DLD1 (cell line): ENCODE measurements around the gene COL4A1.

ENCODE experiments used
- in situ Hi-C: cut with HindIII; loops from 2 replicates; pipeline ENCODE4 v1.10.0; 2017; ENCODE audit warnings: low sequenced_read_pairs

COL4A1 gene

GRCh38 chr13:110309661-110310524 lies 2.9 kb upstream of the COL4A1 start:
- in situ Hi-C loops = no loop called here

GRCh38 chr13:110308656-110309359 lies 1.9 kb upstream of the COL4A1 start:
- in situ Hi-C loops = no loop called here

DNA sequence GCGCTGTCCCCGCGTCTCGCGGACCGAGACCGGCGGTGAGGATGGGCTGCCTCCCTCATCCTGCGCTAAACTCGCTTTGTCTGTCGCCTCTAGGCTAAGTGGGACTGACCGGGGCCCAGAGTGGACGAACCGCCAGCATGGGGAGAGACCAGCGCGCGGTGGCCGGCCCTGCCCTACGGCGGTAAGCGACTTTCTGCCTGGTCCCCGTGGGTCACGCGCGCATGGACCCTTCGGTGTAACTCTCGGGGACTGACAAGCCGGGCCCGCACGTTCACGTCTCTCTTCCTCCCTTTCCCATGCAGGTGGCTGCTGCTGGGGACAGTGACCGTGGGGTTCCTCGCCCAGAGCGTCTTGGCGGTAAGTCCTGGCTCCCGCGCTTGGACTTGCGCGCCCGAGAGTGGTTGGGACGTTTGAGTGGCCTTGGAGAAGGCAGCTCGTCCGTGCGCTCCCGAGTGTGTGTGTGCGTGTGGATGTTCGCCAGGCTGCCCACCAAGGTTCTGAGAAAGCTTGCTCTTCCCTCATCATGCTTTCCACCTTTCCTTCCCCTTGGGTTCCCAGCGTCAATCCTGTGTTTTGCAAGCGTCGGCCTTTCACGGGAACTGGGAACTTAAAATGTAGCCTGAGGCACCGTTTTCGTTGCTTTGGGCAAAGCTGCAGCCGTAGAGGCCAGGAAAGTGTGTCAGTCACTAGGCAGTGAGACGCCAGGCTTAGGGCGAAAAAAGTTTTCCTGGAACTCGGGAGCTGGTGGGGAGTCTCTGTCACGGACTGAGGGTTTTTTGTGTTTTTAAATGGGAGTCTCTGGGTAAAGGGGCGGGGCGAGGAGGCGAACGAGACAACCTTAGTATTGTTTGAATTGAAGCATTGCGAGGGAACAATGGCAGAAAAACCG lies 1.1 kb upstream of the COL4A1 start:
- in situ Hi-C loops = no loop called here

DNA sequence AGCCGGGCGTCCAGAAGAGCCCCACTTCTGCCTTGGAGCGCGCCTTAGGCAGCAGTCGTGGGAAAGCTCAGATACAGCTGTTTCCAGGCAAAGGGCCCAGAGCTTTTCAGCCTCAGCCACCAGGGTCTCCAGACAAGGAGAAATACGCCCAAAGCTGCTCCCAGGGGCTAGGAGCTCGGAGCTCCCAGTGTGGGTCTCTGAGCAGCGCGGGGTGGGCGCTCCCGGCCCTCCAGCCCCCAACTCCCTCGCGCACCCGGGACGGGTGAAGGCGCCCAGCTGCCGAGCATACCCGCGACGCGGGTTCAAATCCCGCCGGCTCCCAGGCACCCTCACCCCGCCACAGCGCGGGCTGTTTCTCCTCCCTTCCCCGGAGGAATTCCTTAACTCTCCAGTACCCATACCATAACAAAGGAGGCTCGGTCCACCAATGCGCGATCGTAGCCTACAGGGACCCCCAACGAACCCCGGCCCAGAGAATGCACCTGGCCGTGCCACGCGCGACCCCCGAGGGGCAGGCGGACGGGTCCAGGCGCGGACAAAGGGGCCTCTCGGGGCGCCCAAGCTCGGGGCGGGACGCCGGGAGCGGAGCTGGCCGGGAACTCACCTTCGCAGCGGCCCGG lies 507 bp downstream of the COL4A1 start:
- in situ Hi-C loops = no loop called here

DNA sequence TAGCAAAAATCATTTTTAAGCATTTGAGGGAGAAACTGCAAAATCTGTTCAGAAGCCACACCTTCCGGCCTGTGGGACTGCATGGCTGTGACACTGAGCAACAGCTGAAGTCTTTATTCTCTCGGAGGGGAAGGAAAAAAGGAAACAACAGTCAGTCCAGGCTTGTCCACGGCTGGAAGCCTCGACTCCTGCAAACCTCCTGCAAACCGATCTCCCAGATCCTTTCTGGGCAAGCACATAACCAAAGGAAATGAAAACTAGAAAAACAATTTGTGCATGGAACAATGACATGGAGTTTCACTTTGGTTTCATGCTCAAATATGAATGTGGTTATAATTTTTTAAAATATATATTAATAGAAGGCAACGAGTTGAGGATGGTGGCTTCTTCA lies 1.0 kb downstream of the COL4A1 start:
- in situ Hi-C loops = no loop called here

- in situ Hi-C loops = no loop called here
Measured at GRCh38 chr13:110305544-110305943, 1.4 kb downstream of the COL4A1 start.

DNA sequence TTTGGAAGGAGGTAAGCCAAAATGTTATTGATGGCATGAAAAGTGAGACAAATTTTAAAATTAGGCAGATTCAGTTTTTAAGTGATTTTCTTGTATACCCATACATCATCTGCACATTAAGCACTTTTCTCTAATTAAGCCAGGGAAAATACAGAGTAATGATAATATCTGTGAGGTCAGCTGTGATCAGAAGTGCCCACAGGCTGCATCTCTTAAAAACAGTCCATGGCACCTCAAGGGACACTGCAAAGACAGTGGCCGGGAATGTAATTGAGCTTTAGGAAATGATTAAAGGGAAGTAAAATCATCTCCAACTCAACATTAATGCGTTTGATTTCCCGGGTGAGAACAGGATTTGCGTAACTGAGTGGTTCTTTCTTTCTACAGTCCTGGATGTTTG lies 2.0 kb downstream of the COL4A1 start:
- in situ Hi-C loops = no loop called here

DNA sequence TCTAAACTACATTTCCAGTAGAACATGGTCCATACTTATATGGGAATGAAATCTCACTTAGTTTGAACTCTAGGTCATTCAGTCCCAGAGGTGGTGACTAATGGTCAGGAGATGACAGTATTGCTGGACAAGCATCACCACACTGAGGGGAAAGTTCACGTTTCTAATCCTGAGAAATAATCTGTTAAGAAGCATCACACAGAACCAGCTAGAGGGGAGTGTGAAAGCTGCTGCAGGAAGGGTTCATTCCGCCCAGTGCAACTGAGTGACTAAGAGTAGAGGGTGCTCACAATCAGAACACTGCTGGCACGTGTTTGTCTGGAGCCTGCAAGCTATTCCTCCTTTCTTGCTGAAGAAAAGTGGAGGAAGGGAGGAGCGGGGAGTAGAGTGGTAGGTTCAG lies 2.7 kb downstream of the COL4A1 start:
- in situ Hi-C loops = no loop called here

- in situ Hi-C loops = no loop called here
Measured at GRCh38 chr13:110303644-110304043, 3.3 kb downstream of the COL4A1 start.

DNA sequence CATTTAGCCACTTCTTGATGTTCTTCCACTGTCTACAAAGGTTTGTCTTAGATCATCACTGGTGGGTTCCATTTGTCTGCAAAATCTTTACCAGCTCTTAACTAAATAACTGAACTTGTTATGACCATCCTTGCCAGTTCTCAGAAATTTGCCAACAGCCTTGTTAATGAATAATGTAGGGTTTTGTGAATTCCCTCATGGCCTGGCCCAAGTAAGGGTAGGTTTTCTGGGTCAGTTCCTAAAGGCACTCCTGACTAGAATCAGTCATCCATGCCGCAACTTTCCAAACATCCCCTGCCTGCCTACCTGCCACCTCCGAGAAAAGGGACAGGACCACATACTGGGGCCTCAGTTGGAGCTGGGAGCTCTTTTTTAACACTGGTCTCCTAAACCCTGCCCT lies 4.0 kb downstream of the COL4A1 start:
- in situ Hi-C loops = no loop called here

DNA sequence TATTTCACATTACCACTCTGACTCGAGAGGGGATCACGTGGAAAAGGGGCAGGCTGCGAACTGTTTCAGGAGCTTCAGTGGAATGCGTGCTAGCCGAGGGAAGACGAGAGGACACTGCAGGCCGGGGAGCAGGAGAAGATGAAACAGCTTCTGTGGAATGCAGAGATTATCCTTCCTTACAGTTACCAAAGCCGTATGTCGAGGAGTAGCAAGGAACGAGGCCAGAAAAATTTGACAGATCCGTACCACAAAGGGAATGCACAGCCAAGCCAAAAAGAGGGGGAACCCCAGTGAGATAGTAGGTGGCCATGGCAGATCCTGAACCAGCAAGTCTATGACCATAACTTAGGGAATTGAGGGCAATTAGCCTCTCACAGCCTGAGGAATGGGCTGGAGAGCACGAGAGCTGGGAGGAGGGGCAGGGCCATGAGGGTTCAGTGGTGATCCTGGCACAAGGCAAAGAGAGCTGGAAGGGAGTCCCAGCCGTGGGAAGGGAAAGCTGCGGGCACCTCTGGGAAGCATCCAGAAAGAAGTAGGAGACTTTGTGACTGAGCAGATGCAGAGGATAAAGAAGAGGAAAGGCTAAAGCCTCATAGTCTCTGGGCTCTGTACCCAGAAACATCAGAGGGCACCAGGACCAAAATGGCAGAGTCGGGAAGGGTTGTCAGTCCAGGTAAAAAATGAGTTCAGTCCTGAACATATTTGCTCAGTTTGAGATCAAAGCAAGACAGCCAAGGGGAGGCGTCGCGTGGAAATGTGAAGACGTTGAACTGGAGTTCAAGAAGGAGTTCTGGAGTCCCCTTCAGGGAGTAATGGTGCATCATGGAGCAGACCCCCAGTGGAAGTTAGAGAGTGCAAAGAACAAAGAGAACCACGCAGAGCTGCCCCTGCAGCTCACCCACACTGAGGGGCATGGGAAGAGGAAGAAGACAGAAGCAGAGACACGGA lies 5.1 kb downstream of the COL4A1 start:
- in situ Hi-C loops = no loop called here

GRCh38 chr13:110301083-110301482 lies 5.9 kb downstream of the COL4A1 start:
- in situ Hi-C loops = no loop called here

- in situ Hi-C loops = no loop called here
Measured at GRCh38 chr13:110300090-110300815, 6.7 kb downstream of the COL4A1 start.

DNA sequence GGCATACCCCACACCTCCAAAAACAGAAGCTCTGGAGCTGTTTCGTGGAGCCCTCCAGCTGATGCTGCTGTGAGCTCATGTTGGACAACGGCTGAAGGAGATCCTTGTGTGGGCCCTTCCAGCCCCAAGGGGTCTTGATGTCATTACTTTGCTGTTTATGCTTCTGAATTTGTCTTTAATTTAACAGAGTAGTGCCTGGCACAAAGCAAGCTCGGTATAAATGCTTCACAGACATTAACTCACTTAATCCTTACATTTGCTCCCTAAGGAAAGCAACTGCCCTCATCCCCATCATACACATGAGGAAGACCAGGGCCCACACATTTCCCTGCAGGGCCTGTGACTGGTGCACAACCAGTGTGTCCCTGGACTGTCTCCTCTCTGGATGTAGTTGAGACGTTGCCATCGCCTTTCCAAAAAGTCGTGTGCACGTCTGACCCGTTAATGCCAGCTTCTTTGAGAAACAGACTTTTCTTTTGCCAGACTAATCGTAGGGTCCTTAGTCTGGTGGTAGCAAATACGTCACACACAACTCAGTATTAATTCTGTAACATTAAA lies 7.6 kb downstream of the COL4A1 start:
- in situ Hi-C loops = no loop called here

GRCh38 chr13:110298505-110299282 lies 8.3 kb downstream of the COL4A1 start:
- in situ Hi-C loops = no loop called here

DNA sequence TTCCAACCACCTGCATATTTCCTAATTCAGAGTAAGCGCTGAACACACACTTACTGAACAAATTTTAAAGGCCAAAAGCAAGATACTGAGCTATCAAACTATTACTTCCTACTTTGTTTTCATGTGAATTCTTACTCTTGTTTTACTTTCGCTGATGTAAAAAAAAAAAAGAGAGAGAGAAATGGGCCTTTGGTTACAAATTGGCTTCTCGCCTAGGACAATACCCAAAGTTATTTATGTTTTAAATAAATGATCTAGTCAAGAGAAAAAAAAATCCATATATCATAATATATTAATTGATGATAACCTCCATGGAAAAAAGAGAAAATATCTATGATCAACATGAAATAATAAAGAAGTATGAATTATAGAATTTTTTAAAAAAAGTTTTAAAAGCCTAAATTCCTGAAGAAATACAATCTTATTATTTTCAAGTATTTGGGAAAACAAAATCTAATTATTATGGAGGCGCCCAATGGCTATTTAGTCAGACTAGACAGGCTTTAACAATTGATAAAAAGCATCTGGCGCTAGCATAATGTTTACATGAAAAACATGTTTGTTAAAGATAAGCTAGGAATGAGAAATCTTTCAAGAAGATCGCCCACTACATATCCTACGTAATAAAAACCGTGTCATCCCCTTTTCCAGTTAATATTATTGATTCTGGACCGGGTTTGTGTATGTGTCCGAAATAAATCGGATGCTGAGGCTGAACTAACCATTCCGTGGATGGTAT lies 9.0 kb downstream of the COL4A1 start:
- in situ Hi-C loops = no loop called here

- in situ Hi-C loops = no loop called here
Measured at GRCh38 chr13:110297011-110297410, 9.9 kb downstream of the COL4A1 start.
